Pons (tissue), 1 donor: Measurements from ENCODE around the gene CNTNAP1.
A peak's percentile ranks its signal among the peaks of the same experiment; 100 is the strongest.
"Not testable (repeated sequence)": the region's sequence is repeated elsewhere in the genome, so short reads cannot be mapped to it uniquely, and the experiment has no call there.

Experiments
- DNase-seq: peaks from one replicate; pipeline ENCODE4 v3.0.0-alpha.2; 2016; ENCODE audit warnings: low spot score

The CNTNAP1 gene

DNA sequence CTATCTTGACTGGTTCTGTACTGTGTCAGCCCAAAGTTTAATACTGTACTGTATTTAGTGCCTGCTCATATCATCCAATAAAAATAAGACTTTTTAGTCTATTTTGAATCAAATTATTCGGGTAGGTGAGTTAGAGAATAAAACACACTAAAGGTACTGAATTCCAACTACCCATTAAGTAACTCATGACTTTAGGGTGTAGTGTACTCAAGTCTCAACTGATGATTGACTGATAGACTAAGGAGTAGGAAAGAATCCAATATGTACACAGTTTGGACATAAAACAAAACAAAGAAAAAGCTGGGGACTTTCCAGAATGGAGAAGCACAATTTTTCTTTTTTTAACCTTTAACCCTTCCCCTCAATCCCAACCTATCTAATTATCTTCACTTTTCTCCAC lies 58.4 kb downstream of the CNTNAP1 start:
- DNase-seq: no peak

DNA sequence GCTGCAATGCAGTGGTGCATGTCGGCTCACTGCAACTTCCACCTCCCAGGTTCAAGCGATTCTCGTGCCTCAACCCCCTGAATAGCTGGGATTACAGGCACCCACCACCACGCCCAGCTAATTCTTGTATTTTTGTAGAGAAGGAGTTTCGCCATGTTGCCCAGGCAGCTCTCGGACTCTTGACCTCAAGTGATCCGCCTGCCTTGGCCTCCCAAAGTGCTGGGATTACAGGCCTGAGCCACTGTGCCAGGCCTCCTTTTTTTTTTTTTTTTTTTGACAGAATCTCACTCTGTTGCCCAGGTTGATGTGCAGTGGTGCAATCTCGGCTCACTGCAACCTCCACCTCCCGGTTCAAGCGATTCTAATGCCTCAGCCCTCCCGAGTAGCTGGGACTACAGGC lies 60.6 kb downstream of the CNTNAP1 start:
- not testable (repeated sequence) for DNase-seq

DNA sequence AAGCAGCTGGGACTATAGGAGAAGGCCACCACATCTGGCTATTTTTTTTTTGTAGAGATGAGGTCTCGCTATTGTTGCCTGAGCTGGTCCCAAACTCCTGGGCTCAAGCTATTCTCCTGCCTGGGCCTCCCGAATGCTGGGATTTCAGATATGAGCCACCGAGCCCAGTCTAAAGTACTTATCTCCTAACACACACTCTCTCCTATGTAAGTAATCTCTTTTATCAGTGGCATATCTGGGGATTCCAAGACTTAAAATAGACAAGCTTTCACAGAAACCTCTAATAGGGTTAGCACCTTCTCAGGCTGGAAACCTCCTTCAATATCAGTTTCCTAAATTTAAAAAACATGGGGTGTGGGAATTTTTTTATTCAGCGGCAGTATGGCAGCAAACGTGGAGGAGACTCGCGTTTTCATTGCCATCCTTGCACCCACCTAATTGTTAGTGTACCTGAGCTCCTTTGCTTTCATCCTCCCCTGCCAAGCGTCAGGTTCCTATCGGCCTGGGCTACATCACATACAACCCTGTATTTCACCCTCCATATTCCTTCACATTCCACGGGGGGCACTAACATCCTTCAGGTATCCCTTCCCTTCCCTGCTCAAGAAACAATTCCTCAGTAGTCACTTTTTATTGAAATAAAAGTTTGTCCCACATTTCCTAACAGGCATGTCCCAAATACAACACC lies 61.4 kb downstream of the CNTNAP1 start:
- DNase-seq: no peak

DNA sequence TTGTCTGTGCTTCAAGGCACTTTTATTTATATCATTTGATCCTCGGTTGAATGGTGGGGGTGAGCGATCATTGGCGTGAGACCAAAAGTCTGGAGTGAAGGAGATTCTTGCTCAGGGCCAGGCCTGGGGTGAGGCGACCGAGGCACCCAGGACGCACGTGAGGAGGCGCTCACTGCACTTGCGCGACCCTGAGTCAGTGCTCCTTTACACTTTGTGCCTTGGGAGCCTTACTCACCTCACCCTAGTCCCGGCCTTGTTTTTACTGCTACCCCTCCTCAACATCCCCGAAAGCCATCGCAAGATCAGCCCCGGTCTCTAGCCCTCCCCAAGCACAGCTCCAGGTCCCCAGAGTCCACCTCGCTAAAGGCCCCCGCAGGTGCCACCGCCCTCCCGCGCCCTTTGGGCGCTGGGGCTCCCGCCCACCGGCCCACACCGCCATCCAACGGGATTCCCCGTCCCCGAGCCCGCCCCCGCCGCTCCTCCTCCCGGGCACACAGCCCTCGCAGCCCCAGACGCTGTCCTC lies 62.0 kb downstream of the CNTNAP1 start:
- peak; percentile 48 for DNase-seq

DNA sequence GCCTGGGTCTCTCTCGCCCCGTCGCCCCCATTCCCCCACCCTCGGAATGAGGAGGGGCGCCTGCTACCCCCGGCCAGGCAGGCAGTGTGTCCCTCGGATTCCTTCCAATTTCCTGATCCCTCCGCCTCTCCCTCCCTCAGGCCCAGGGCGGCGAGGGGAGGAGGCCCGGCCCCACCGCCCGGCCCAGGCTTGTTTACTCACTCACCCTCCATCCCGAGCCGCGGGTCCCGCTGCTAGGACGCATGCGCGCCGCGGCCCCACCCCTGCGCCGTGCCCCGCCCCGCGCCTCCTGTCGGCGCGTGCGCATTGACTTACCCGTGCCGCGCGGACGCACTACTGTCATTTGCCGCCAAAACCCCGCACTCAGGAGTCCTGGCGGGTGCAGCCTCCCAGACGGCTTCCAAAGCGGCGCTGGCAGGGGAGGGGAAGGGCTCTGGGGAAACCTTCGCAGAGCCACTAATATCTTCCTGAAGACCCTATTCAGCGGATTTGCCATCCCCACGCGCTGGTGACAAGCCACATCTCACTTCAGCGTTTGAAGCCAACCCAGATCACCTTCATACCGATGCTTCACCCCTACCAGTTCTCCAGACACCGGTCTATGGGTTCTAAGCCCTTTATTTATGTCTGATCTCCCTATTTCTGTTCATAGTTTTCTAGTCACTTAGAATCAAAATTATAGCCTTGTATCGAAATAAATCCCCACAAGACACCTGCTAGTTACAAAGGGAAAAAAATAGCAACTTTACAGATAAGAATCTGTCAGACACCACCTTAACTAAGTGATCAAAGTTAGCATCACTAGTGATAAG lies 62.7 kb downstream of the CNTNAP1 start, which contains the start of gene EZH1:
Gene EZH1 (minus strand): TSS at position 235 of the 812 bp plus-strand sequence. CDS start 16,099 bp downstream, outside the sequence.
- DNase-seq: peak; percentile 90

DNA sequence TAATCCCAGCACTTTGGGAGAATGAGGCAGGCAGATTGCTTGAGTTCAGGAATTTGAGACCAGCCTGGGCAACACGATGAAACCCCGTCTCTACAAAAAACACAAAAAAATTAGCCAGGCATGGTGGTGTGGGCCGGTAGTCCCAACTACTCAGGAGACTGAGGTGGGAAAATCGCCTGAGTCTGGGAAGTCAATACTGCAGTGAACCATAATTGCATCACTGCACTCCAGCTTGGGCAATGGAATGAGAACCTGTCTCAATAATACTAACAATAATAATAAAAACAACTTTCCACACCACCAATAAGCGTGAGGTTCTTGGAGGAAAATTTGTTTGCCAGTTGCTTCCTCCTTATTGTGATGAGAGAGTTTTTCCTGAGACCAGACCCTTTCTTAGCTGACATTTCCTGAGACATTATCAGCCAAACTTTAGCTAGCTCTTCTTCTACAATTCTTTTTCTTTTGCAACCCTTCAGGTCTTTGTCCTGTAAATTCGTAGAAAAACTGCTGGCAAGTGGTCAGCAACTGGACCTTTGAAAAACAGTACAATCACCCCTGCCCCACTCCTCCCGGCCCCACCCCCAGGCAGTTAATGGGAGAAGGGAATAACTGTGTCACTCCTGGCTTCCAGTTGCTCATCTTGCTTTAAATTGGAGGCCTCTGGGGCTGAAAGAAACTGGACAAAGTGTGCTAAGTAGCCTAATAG lies 66.0 kb downstream of the CNTNAP1 start:
- DNase-seq: no peak

DNA sequence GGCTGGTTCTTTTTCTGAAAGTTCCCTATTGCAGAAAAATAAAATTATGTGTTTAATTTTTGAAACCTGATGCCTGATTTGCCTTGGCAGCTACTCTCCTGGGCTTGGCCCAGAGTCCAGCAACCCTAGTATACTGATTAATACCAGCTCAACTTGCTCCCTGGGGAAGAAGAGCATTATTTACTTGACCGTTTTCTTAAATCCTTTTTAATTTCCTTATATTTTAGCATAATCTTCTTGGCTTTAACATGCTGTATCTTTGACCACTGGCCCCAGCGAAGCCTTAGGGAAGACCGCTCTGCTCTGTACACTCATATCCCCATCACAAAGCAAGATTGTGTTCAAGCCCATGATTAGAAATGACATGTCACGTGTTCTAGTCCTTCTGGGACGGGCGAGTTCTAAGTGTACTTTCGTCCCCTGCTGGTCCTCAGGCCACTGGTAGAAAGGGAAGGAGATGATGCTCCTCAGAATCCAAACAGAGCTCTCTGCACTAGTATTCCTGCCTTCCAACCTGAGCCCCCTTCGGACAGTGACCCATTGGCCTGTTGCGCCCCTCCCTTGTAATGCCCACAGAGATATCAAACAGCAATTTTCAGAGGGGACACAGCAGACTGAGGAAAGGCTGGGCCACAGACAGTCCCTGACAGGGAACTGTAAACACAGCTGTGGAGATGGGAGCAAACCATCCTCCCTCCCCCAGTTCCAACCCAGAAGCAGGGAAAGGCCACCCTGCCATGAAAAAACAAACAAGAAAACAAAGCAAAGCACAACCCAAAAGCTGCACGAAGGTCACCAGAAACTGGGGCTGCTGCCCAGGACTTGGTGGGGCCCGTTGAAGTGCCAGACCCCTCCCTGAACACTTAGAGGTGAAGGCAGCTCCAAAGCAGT lies 66.8 kb downstream of the CNTNAP1 start:
- DNase-seq: no peak
